K562 (cell line): Measurements from ENCODE around the gene PSMB8. TPM values are rescaled to one million over a fixed set of nuclear protein-coding genes. Genes with fewer than 3 reads are reported as not detected.

Experiments used
- C11orf30 ChIP-seq: fragments of 450-650 bp; IDR thresholded peaks from 2 replicates; pipeline ENCODE4 v1.6.1; 2016; ENCODE audit warnings: low read depth, mild to moderate bottlenecking
- CHD4 ChIP-seq: fragments of 200-600 bp; sonication (generic); IDR thresholded peaks from 3 replicates; pipeline ENCODE4 v1.6.1; 2012; ENCODE audit warnings: low read depth, mild to moderate bottlenecking, mixed read lengths, low read length, inconsistent platforms; ENCODE audit not compliant: insufficient read depth, insufficient replicate concordance, poor library complexity, severe bottlenecking
- CTBP1 ChIP-seq: fragments of 450-650 bp; IDR thresholded peaks from 2 replicates; pipeline ENCODE4 v1.6.1; 2016; ENCODE audit warnings: borderline replicate concordance
- EP300 ChIP-seq: IDR thresholded peaks from 2 replicates; pipeline ENCODE4 v1.6.1; 2012; ENCODE audit warnings: low read length, improper control_type of control experiment
- FOXM1 ChIP-seq, 2 experiments: fragments of 450-650 bp in 1 of 2; sonication (generic) in 1 of 2; formaldehyde crosslinking in 1 of 2; IDR thresholded peaks; 2 replicates each; pipeline versions ENCODE4 v1.6.1 to v1.9.0; 2017 to 2022; ENCODE audit warnings: low read depth in 2 of 2, mild to moderate bottlenecking in 2 of 2, missing genetic modification reagents in 1 of 2, moderate library complexity in 1 of 2
- KDM4B ChIP-seq, 2 experiments: fragments of 450-650 bp in 1 of 2; sonication (generic) in 1 of 2; IDR thresholded peaks; 2 replicates each; pipeline ENCODE4 v1.6.1; 2016 to 2017; ENCODE audit warnings: borderline replicate concordance in 2 of 2, antibody characterized with exemption in 1 of 2, low read depth in 1 of 2, mild to moderate bottlenecking in 1 of 2
- LCOR ChIP-seq: sonication (generic); formaldehyde crosslinking; IDR thresholded peaks from 2 replicates; pipeline ENCODE4 v1.8.0; 2022; ENCODE audit warnings: mild to moderate bottlenecking, missing genetic modification reagents
- NCOA4 ChIP-seq: fragments of 450-650 bp; IDR thresholded peaks from 2 replicates; pipeline ENCODE4 v1.6.1; 2018; ENCODE audit warnings: mild to moderate bottlenecking; ENCODE audit not compliant: partially characterized antibody
- POLR3A ChIP-seq: IDR thresholded peaks from 2 replicates; pipeline ENCODE4 v1.6.1; 2011; ENCODE audit warnings: borderline replicate concordance, mild to moderate bottlenecking, moderate library complexity; ENCODE audit not compliant: insufficient read length, insufficient read depth; ENCODE audit errors: extremely low read depth
- POU5F1 ChIP-seq: fragments of 150-350 bp; IDR thresholded peaks from 2 replicates; pipeline ENCODE4 v1.6.1; 2014; ENCODE audit warnings: borderline replicate concordance, low read length, low read depth, mild to moderate bottlenecking; ENCODE audit not compliant: partially characterized antibody
- RBM22 ChIP-seq: fragments of 200-400 bp; formaldehyde crosslinking; IDR thresholded peaks from 2 replicates; pipeline ENCODE4 v1.6.1; 2018; ENCODE audit warnings: low read length, low read depth; ENCODE audit not compliant: poor library complexity, severe bottlenecking
- SMARCB1 ChIP-seq: IDR thresholded peaks from 2 replicates; pipeline ENCODE4 v1.6.1; 2011; ENCODE audit warnings: improper control_type of control experiment, low read depth; ENCODE audit not compliant: insufficient read length
- SMARCE1 ChIP-seq: fragments of 450-650 bp; IDR thresholded peaks from 2 replicates; pipeline ENCODE4 v1.7.1; 2016; ENCODE audit warnings: mild to moderate bottlenecking
- SREBF2 ChIP-seq: sonication (generic); formaldehyde crosslinking; IDR thresholded peaks from 2 replicates; pipeline ENCODE4 v1.4.0; 2020; ENCODE audit warnings: mild to moderate bottlenecking, missing genetic modification reagents
- ZBTB17 ChIP-seq: fragments of 450-650 bp; formaldehyde crosslinking; IDR thresholded peaks from 2 replicates; pipeline ENCODE4 v1.4.0; 2020; ENCODE audit warnings: mild to moderate bottlenecking
- ZNF174 ChIP-seq: fragments of 250-450 bp; sonication (Bioruptor Pico); IDR thresholded peaks from 2 replicates; pipeline ENCODE4 v1.4.0; 2020; ENCODE audit warnings: mild to moderate bottlenecking
- ZNF175 ChIP-seq: fragments of 200-800 bp; sonication (Bioruptor generic); IDR thresholded peaks from 2 replicates; pipeline ENCODE4 v1.6.1; 2016; ENCODE audit warnings: low read depth, mild to moderate bottlenecking, missing genetic modification characterization, missing compliant biosample characterization
- polyA plus RNA-seq, 8 experiments: library from polyadenylated mRNA; depleted of rRNA in 4 of 8; stranded (reverse) in 5 of 8; unstranded in 3 of 8; fragments of >200 nt; fragmentation: Nextera tagmentation in 2 of 8; fragmentation: Illumina TruSeq in 1 of 8; extraction: Ambion mirVana in 2 of 8; extraction: Trizol in 1 of 8; gene quantifications; 2 replicates each; pipeline versions ENCODE4 v1.2.1 to v1.2.3, GENCODE V29; 2011 to 2014; ENCODE audit warnings: inconsistent platforms in 1 of 8, missing spikeins in 1 of 8
- total RNA-seq, 7 experiments: library from RNA; depleted of rRNA in 6 of 7; stranded (reverse); fragments of >200 nt in 6 of 7; fragmentation: Illumina TruSeq in 2 of 7; extraction: Trizol in 2 of 7; gene quantifications; 2 replicates each; pipeline versions ENCODE4 v1.2.1 to v1.2.3, GENCODE V29; 2011 to 2021; ENCODE audit warnings: low replicate concordance in 1 of 7
- TF ChIP-seq, protein P1 (sequence below): fragments of 150-350 bp; IDR thresholded peaks from 2 replicates; pipeline ENCODE4 v1.6.1; 2014; ENCODE audit warnings: low read depth, mild to moderate bottlenecking, low read length, borderline replicate concordance
- TF ChIP-seq, protein P2 (sequence below): fragments of 200-800 bp; sonication (Bioruptor generic); IDR thresholded peaks from 2 replicates; pipeline ENCODE4 v1.6.1; 2017; ENCODE audit warnings: missing genetic modification characterization, missing compliant biosample characterization
- TF ChIP-seq, protein P3 (sequence below): fragments of 250-450 bp; sonication (Bioruptor Pico); IDR thresholded peaks from 2 replicates; pipeline ENCODE4 v1.4.0; 2020; ENCODE audit warnings: borderline replicate concordance

Gene PSMB8
- total and polyA plus RNA-seq, 9 of the 15 experiments (the other 6 are each of a cell fraction or from before 2014, with no cell fraction given) = 0.71 to 4.0 (median 2.4) TPM

DNA sequence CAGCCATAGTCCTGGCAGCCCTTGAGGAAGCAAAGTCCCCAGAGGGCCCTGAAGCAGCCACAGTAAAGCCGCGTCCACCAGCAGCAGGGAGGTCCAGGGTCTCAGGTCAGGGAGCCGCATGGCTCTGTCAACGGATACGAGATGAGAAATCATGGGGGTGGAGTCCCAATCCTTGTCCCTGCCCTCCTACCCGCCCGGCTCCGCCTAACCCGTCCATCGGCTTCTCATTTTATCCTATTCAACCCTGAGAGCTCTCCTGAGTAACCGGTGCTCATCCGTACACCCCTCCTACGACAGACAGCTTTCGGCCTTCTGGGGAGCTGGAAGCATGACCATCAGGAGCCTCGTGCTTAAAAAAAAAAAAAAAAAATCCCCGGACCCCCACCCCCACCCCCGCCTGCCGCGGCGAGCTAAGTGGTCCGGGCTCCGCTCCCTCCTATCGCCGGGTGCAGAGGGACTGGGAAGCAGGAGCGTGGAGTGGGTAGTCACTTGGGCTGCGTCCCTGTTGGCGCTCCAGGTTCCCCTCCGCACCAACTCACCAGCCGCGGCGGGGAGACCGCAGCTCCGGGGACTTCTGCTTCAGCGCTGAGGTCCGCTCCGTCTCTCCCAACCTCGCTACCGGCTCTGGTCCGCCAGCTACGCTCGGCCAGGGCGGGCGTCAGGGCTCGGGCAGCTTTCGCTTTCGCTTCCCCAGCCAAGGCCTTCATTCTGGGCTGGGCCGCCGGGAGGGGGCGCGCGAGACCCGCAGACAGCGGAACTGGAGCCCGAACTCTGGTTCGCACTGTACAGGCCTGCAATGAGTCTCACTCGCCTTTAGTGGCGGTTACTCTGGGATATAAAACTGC lies 5.5 kb downstream of the PSMB8 start, which contains the start of gene TAP2 (continued):
- TF ChIP-seq, protein P1, sequence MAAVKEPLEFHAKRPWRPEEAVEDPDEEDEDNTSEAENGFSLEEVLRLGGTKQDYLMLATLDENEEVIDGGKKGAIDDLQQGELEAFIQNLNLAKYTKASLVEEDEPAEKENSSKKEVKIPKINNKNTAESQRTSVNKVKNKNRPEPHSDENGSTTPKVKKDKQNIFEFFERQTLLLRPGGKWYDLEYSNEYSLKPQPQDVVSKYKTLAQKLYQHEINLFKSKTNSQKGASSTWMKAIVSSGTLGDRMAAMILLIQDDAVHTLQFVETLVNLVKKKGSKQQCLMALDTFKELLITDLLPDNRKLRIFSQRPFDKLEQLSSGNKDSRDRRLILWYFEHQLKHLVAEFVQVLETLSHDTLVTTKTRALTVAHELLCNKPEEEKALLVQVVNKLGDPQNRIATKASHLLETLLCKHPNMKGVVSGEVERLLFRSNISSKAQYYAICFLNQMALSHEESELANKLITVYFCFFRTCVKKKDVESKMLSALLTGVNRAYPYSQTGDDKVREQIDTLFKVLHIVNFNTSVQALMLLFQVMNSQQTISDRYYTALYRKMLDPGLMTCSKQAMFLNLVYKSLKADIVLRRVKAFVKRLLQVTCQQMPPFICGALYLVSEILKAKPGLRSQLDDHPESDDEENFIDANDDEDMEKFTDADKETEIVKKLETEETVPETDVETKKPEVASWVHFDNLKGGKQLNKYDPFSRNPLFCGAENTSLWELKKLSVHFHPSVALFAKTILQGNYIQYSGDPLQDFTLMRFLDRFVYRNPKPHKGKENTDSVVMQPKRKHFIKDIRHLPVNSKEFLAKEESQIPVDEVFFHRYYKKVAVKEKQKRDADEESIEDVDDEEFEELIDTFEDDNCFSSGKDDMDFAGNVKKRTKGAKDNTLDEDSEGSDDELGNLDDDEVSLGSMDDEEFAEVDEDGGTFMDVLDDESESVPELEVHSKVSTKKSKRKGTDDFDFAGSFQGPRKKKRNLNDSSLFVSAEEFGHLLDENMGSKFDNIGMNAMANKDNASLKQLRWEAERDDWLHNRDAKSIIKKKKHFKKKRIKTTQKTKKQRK = no peak
- peak; percentile 74 for TF ChIP-seq CTBP1
- peak; percentile 45; the same call in 1 of the 2 replicates for TF ChIP-seq ZBTB17 (CRISPR knock-in tag)
- TF ChIP-seq POLR3A = no peak
- TF ChIP-seq LCOR (CRISPR knock-in tag) = no peak; the same call in 1 of the 2 replicates
- TF ChIP-seq ZNF175 (CRISPR knock-in tag) = 0 out of 2 replicates have a peak, but pooled peaks have one; percentile 23
- TF ChIP-seq EP300 = no peak
- no peak for TF ChIP-seq POU5F1
- TF ChIP-seq KDM4B (IDR thresholded peaks at IDR 0.05; ENCODE audit: borderline replicate concordance in 2 of 2, low read depth in 1 of 2) = no peak; a peak in 1 of 4 replicates
- no peak for TF ChIP-seq CHD4
- TF ChIP-seq RBM22 = no peak
- no peak for TF ChIP-seq SMARCE1
- no peak for TF ChIP-seq C11orf30
- TF ChIP-seq, protein P2, sequence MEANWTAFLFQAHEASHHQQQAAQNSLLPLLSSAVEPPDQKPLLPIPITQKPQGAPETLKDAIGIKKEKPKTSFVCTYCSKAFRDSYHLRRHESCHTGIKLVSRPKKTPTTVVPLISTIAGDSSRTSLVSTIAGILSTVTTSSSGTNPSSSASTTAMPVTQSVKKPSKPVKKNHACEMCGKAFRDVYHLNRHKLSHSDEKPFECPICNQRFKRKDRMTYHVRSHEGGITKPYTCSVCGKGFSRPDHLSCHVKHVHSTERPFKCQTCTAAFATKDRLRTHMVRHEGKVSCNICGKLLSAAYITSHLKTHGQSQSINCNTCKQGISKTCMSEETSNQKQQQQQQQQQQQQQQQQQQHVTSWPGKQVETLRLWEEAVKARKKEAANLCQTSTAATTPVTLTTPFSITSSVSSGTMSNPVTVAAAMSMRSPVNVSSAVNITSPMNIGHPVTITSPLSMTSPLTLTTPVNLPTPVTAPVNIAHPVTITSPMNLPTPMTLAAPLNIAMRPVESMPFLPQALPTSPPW (CRISPR knock-in tag) = peak; percentile 73
- TF ChIP-seq FOXM1 (IDR thresholded peaks at IDR 0.05; ENCODE audit: low read depth) = peak; percentile 90
- TF ChIP-seq FOXM1 (CRISPR knock-in tag; IDR thresholded peaks at IDR 0.05; ENCODE audit: low read depth) = no peak
- no peak for TF ChIP-seq NCOA4
- TF ChIP-seq, protein P3, sequence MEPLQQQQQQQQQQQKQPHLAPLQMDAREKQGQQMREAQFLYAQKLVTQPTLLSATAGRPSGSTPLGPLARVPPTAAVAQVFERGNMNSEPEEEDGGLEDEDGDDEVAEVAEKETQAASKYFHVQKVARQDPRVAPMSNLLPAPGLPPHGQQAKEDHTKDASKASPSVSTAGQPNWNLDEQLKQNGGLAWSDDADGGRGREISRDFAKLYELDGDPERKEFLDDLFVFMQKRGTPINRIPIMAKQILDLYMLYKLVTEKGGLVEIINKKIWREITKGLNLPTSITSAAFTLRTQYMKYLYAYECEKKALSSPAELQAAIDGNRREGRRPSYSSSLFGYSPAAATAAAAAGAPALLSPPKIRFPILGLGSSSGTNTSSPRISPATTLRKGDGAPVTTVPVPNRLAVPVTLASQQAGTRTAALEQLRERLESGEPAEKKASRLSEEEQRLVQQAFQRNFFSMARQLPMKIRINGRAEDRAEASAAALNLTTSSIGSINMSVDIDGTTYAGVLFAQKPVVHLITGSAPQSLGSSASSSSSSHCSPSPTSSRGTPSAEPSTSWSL = 0 out of 2 replicates have a peak, but pooled peaks have one; percentile 47
- no peak for TF ChIP-seq ZNF174
- TF ChIP-seq SREBF2 (CRISPR knock-in tag) = no peak
- no peak for TF ChIP-seq SMARCB1
